Measurements from ENCODE around the gene KAT6B.
"Not testable (repeated sequence)": the region's sequence is repeated elsewhere in the genome, so short reads cannot be mapped to it uniquely, and the experiment has no call there.

Gene KAT6B

DNA sequence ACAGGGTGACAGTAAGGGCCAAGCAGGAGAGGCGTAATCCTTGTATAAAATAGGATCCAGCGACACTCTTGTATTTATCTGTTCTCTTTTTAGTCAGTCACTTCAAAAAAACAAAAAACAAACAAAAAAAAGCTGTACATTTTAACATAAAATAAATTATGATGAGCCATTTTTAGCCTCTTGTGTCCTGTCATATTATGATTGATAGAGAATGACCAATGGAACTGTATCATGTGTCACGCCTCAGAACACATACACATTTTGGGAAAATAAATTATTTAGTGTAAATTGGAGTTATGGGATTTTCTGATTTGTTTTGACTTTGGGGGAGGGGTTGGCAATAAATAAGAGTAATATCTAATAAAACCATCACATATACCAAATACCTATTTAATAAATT is 205.7 kb downstream of the KAT6B start:
- no peak overlapping the region for H3K4me3 ChIP-seq (ENCODE audit: low read depth, low read length)

DNA sequence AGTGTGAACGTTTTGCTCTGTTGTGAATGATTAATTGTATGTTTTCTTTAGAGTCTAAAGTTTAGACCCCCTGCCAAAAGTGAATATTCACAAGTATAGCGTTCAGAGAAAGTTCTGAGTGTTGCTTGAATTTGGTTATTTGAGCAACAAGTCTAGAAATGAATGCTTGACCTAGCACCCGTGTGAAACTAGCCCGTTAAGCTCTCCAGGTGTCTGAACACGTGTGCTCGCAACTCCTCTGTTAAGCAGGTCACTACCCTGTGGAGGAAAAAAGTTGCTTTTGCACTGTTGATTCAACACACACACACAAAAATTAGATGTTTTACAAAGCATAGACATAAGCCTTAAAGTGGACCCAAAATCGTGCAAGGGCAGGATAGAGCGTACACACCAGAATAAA is 206.4 kb downstream of the KAT6B start:
- H3K4me3 ChIP-seq (ENCODE audit: low read depth, low read length): no peak overlapping the region

DNA sequence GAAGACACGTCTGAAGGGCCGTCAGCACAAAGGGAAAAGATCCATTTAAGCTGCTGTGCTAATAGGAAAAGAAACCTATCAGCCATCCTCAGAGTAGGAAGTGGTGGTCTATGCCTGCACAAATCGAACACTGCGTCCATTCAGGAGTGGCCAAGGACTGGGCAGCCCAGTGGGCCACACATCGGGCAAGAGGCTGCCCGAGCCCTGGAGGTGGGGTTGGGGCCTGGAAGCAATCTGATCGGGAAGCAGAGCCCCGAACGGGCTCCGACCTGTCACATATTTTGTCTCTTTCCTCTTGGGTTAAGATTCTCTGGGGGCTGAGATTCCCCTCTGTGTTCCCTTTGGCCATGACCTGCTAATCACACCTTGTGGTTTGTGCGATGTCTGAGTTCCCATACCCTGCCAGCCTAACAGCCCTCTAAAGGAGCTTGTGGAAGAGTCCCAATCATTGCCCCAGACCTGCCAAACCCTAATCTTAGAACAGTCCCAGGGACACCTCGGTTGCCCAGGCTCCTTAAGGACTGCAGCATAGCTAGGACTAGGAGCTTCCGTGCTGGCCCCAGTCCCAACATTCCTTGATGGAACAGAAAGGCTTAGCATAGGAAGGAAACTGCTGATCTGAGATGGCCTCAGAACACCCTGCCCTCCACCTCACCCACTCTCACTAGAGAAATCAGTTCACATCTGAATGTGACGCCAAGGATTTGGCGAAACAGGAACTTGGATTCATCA is 207.2 kb downstream of the KAT6B start:
- H3K4me3 ChIP-seq (ENCODE audit: low read depth, low read length): no peak overlapping the region

DNA sequence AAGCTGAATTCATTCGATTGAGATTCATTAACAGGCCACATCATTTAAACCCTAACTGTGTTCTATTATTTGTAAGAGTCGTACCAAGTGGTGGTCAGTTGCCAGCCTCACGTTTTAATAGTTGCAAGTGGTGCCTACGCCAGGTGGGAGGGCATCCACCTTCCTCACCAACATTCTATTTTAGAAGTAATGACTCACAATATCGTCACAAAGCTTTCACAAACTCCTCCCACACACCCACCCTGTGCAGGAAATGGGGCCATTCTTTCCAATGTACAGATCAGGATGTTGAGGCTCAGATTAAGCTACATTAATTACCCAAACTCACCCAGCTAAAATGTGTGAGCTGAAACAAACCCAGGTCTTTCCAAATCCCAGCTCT is 207.7 kb downstream of the KAT6B start:
- no peak overlapping the region for H3K4me3 ChIP-seq (ENCODE audit: low read depth, low read length)

DNA sequence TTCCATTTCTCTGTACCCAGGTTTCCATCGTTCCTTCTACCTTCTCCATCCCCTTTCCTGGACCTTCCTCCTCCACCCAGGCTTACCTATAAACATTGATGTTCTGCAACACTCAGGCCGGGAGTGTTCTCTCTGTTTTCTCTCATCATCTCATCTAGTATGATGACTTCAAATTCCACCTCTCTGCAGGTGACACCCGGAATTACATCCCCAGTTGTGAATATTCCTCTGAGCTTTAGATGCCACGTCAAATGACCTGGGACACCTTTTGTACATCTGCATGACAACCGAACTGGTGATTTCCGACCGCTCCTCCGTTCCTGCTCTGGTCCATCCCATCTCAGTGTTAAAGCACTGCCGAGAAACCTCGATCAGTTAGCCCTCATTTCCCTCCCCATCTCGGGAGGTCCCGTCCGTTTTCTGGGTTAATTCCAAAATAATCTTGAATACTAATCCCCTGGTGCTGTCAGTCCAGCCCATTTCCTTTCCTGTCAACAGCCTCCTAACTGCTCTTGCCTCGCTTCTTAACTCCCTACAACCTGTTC is 208.4 kb downstream of the KAT6B start:
- no peak overlapping the region for H3K4me3 ChIP-seq (ENCODE audit: low read depth, low read length)

DNA sequence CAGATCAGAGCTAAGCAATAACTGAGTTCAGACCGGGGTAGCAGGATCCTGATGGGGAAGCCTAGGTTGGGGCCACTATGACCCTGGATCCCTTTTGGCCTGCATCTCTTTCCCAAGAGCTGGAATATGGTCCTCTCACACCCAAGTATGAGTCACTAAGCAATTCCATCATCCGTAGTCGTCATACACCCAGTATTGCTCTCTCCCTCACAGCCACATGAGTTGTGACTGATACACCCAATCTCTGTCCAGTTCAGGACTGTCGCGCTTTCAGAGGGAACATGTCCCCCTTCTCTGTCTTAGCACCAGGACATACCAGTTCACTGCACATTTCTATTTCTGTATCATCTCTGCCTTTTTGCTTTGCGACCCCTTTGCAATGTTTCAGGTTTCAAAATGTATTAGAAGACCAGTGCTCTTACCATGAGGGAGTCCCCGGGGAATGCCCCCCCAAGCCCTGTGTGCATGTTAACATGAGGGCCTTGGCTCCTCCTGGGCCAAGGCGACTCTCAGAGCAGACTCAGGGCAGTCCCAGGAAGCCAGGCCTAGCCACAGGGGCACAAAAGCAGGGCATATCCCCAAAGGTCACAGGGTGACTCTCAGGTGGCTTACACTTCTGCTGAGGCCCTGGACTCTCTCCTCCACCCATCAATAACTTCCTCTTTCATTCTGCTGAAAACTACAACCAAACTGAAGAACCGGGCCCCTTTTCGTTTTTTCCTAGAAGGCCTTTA is 209.7 kb downstream of the KAT6B start:
- H3K4me3 ChIP-seq (ENCODE audit: low read depth, low read length): no peak overlapping the region

DNA sequence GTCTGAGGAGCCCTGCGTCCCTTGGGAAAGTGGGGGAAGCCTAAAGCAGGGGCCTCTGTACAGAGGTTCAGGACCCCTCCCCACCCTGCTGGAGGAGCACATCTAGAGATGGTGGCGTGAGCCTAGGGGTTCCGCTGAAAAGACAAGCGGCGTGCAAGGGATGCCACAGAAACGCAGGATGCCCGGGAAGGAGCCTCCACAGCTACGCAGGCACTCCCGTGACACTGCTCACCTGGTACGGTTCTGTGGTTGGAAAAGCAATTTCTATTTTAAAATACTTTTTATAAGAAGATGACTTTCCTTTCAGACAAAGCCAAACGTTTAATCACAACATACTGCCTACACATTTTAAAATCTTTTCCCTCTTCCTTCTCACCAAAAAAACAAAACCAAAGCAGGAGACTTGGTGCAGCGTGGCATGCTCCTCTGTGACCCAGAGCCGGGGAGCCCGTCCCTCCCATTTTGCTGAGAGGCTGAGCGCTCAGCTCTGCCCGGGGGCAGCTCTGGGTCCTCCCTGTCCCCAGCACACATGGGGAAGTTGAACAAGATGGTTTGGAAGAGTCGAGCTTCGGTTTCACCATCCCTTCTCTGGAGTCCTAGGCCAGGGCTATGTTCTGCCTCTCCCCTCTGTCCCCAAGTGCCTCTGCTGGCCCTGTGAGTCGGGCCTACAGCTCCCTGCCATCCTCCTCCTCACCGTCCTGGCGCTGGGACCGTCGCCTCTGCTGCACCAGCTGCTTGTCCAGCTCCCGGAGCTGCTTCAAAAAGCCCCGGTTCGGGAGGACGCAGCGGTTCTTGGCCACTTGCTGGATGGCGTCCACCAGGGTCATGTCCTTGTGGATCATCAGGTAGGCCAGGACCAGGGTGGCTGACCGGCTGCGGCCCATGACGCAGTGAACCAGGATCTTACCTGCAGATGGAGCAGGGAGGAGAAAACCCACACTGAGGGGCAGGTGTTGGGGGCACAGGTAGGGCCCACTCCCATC is 211.1 kb downstream of the KAT6B start:
- no peak overlapping the region for H3K4me3 ChIP-seq (ENCODE audit: low read depth, low read length)

DNA sequence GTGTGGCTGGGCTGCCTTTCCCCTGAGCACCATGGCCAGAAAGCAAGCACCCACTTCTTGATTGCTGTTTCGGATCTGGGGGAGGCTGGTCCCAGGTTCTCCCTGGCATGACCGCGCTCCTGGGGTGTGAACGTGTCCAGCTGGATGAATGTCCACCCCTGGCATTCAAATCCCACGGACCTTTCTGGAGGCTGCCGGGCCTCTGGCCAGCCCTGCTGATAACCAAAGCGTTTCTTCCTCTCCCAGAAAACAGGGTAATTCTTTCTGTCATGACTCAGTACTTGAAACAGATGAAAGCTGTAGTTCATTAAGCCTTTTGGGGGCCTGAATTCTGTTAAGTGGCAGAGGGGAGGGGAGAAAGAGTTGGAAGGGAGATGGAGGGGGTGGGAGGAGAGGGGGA is 211.9 kb downstream of the KAT6B start:
- H3K4me3 ChIP-seq (ENCODE audit: low read depth, low read length): no peak overlapping the region

DNA sequence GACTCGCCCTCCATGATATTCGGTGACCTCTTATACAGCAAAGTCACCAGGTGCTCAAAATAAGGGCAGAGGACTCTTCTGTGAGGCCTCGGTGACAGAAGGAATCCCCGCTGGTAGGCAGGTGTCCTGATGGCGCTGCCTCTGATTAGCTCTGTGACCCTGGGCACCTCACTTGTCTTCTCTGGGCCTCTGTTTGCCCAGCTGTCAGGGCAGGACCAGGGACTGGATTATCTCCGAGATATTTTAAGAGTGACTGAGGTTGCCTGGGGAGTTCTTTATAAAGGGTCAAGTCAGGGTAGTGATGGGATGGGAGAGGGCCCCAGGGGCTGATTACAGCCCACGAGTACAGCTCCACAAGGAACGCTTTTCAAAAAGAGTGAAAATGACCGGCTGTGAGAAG is 214.2 kb downstream of the KAT6B start:
- no peak overlapping the region for H3K4me3 ChIP-seq (ENCODE audit: low read depth, low read length)

DNA sequence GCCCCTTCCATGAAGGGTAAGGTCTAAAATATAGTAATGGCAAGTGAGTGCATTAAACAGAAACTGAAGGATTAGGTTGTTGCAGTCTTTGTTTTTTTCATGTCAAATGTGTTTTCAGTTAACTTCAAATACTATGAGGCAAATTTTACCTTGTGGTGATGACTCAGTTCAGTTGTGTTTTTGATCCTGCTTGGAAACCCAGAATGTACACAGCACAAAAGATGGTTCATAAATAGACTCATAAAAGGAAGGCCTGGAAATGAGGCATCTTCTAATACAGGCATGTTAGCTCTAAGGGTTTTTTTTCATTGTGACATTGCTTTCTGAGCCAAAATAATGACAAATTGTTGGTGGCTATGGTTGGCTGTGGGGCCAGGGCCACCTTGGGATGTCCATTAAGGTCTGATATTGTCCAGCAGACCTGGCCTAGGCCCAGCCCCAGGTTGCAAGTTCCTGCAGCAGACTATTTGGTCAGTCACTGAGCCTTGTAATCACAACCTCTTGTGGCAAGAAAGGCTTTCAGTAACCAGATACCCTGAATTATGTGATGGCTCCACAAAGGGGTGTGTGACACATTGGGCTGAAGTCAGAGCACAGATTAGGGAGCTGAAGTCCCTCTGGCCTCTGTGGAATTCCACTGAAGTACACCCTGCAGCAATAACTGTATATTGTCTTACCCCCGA is 216.0 kb downstream of the KAT6B start:
- H3K4me3 ChIP-seq (ENCODE audit: low read depth, low read length): no peak overlapping the region

DNA sequence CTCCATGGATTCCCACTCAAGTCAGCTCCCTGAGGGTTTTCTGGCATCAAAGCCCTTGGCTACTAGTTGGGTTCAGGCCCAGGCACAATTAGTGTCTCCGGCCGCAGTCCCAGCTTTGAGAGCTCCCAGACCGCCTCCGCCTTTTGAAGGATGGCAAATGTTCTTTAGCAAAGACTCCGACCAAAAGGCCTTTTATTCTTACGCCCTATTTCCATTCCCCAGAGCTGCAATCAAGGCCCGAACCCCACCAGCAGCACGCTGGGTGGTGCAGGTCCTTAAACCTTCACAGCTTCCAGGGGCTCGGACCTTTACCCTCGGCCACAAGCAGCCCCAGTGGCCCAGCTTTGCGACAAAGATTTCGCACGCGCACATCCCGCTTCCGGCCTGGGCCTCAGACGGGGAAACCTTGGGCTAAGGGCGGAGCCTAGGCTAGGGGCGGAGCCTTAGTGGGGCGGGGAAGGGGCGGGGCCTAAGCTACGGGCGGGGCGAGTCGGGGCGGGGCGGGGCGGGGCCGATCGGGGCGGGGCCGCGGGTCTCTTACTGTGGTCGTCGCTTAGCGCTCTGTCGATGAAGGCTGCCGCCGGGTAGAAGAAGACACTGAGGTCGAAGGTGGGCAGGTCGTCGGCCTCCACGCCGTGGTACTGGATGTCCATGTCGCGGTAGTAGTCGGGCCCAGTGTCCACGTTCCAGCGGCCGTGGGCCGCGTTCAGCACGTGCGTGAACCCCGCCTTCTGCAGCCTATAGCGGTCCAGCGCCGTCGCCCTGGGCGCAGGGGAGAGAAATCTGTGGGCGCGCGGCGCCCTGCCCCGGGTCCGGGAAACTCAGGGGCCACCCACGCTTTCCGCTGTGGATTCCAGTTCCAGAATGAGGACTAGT is 217.1 kb downstream of the KAT6B start:
- H3K4me3 ChIP-seq (ENCODE audit: low read depth, low read length): no peak overlapping the region

DNA sequence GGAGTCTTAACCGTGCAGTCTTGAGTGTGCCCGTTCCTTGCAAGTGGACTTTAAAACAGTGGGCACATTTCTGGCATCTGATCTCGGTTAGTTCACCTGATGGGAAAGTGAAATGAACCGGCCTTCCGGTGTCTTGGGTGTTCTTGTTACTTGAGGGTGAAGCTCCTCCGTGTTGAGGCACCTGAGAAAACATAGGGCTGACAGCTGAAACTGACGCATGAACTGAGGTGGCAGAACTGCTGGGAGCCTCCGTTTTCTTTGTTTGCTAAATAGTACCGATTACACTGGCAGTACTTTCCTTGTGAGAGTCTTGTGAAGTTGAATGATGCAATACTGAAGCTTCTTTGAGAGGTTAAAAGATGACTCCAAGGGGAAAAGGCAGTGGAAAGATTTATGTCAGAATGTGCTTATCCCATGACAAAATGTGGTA is 222.3 kb downstream of the KAT6B start:
- H3K4me3 ChIP-seq (ENCODE audit: low read depth, low read length): no peak overlapping the region

DNA sequence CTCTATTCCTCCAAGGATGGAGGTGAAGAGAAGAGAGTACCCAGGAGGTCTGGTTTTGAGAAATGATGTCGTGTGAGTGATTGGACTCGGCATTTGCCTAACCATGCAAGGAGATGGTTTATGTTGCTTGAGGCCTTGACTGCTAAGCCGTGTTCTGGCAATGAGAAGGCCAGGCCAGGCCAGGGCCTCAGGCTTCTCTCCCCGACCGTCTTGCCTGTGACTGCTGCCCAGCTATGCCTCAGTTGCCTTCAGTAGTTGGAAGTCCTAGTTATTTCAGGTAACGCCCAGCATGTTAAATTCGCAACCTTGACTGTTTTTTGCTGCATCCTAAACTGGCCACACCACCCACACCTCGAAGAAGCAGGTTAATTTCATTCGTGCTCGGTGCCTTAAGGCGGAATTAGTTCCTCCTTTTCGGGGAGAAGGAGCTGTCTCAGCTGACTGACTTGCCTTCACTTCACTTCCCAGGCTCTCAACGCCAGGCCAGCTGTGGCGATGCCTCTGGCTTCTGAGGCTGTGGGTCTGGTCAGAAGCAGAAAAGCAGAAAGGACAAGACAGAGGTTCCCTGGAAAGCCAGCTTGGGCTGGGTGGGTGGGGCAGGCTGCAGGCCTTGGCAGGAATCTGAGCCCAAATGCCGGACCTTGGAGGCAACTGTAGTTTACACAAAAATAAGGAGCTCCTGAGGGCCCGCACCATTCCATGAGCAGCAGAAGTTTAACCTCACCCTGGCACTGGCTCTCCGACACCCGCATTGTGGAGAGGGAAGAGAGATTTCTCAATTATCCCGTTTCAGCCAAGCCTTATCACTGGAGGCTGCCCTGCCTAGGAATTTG is 223.1 kb downstream of the KAT6B start:
- H3K4me3 ChIP-seq (ENCODE audit: low read depth, low read length): no peak overlapping the region

DNA sequence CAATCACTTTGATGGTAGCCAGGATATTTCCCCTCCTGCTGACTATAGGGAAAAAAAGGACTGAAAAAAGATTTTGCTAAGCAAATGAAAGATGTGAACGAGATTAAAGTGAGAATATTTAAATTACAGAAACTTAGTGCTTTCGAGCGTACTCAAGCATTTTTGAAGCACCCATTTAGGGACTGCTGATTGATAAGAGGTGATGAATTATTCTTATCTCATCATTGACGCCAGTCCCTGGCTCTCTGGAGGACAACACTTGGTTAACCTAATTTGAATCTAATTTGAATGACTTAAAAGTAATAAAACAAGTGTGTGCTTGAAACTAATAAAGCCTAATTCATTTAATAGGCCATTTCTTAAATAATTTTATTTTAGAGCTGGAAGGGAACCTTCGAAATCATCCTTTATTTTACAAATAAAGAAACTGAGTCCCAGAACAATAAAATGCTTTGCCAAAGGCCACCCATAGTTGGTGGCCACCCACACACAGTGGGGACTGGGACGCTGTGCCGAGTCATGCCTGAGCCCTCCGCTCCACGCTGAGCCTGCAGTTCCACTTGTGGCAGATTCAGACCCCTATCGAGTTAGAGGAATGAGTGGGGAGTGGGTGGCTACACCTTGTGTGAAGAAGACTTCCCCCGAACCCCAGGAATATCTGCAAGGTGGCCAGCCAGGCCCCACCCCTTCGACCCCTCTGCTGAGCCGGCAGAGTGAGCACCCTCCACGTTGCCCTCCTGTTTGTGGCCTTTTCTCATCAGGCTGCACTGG is 223.9 kb downstream of the KAT6B start:
- H3K4me3 ChIP-seq (ENCODE audit: low read depth, low read length): no peak overlapping the region

DNA sequence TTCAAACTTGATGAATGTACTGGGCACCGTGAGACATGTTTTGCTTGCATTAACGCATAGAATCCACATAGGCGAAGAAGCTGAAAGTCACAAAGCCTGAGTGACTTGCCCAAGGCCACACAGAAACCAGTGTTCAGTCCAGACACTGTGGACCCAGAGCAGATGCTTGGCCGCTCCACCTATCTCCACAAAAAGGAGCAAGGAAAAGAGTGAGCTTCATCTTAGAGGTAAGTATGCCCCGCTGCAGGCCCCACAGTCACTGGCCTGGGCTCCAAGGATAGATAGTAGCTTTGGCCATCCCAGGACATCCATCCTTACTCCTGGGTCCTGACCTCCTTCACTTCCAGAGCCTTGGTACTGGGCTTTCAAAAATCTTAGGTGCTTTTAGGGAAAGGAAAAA is 224.9 kb downstream of the KAT6B start:
- H3K4me3 ChIP-seq (ENCODE audit: low read depth, low read length): no peak overlapping the region

DNA sequence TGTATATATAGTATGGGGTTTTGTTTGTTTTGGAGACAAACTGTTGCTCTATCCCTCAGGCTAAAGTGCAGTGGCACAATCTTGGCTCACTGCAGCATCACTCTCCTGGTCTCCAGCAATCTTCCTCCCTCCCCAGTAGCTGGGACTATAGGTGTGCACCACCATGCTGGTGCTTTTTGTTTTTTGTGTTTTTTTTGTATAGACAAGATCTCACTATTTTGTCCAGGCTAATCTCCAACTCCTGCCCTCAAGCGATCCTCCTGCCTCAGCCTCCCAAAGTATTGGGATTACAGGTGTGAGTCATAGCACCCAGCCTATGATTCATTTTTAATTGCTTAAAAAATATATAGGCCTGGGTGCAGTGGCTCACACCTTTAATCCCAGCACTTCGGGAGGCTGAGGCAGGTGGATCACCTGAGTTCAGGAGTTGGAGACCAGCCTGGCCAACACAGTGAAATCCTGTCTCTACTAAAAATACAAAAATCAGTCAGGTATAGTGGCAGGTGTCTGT is 229.6 kb downstream of the KAT6B start:
- not testable (repeated sequence) for H3K4me3 ChIP-seq (ENCODE audit: low read depth, low read length)

DNA sequence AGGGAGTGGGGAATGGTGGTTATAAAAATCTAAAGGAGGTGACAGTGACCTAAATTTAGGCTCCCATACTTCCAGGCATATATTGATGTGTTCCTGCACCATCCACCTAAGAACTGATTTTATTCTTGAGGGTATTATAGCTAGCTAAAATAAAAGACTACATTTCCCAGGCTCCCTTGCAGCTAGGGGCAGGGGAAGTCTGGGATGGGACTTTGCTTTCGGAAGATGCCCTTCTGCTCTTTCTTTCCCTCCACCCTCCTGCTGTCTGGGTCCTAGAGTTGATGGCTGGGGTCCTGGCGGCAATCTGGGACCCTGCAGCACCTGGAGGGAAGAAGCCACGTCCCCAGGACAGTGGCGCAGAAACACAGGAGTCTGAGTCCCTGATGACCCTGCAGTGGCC is 231.3 kb downstream of the KAT6B start:
- no peak overlapping the region for H3K4me3 ChIP-seq (ENCODE audit: low read depth, low read length)

DNA sequence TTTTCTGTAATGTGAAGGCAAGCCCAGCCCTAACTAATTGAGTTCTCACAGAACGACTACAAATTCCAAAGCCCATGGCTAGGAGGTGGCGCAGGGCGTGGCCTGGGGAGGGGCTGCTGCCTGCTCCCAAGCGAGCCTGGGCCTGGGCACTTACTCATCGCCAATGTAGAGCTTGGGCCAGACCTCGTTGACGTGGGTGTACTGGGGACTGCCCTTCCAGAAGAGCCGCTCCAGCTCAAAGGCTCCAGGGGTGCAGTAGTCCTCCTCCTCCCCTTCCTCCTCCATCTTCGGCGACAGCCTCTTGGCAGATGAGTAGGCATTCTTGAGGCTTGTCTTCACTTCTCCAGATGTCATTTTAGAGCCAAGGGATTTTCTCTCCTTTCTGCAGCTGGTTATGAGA is 231.8 kb downstream of the KAT6B start:
- no peak overlapping the region for H3K4me3 ChIP-seq (ENCODE audit: low read depth, low read length)
